Superior temporal gyrus (tissue), 1 donor: Measurements from ENCODE around the gene CFAP77.

Experiments used
- DNase-seq: peaks from one replicate; pipeline ENCODE4 v3.0.0-alpha.2; 2016; ENCODE audit errors: extremely low spot score

CFAP77 gene

GRCh38 chr9:132451276-132451675 lies 41.3 kb downstream of the CFAP77 start:
- no peak for DNase-seq

DNA sequence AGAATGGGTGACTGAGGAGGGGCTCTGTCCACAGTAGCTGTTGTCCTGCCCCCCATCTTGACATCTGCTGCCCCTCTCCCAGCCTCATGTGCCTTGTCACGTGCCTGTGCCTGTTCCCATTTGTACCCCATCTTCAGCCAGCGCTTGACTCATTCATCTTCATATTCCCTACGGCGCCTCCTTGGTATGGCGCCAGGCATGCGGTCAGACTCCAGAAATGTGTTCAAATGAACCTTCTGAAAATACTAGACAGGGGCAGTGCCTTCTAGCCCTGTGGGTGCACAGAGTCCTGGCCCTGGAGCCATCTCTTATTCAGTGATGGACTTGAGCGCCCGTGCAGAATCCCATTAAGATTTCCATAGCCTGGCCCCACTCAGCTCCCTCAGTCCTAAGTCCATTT lies 46.2 kb downstream of the CFAP77 start:
- DNase-seq, result no peak

DNA sequence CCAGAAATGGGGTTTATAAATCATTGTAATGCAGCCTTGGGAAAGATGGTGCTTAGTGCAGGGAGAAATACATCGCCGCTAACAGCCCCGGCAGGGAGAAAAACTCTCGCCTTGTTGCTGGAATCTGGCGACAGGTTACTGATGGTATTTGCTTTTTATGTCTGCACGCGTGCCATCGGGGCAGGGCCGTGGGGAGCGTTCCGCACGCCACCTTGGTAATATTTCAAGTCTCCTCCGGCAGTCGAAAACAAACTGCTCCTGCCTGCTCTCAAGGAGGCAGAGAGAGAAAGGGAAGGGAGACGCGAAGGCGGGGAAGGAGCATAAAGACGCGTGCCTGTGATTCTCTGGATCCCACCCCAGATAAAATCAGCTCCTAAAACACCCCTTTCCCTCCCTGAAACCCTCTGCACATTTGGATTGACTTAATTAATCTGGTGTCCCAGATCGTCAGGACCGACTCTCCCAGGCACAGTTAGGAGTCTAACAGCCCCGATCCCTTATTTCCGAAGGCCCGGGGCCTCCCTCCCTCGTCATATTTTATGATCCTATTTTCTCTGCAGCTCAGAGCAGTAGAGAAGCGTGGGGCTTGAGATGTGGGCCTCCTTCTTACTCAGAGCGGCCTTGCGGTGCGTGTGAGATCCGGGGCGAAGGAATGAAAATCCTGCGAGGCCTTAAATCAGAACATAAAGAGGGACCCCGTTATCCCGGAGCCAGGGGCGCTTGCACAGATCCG lies 47.7 kb downstream of the CFAP77 start:
- DNase-seq, result no peak

DNA sequence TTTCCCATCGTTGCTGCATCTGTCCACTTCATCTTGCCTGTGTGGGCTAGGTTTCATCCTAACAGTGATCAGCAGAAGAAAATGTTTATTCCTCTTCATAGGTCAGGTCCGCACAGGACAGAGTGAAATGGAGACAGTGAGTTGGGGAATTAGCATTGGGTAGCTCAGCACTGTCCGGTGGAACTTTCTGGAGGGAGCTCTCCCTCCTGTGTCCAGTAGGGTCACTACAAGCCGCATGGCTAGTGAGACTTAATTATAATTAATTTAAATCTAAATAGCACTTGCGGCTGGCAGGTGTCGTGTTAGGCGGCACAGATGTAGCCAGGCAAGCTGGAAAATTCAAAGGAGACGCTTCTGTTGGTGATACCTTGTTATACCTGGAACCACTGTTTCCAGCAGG lies 48.4 kb downstream of the CFAP77 start:
- DNase-seq, result no peak

GRCh38 chr9:132459661-132460060 lies 49.6 kb downstream of the CFAP77 start:
- DNase-seq, result no peak

GRCh38 chr9:132460240-132460639 lies 50.2 kb downstream of the CFAP77 start:
- DNase-seq, result no peak

DNA sequence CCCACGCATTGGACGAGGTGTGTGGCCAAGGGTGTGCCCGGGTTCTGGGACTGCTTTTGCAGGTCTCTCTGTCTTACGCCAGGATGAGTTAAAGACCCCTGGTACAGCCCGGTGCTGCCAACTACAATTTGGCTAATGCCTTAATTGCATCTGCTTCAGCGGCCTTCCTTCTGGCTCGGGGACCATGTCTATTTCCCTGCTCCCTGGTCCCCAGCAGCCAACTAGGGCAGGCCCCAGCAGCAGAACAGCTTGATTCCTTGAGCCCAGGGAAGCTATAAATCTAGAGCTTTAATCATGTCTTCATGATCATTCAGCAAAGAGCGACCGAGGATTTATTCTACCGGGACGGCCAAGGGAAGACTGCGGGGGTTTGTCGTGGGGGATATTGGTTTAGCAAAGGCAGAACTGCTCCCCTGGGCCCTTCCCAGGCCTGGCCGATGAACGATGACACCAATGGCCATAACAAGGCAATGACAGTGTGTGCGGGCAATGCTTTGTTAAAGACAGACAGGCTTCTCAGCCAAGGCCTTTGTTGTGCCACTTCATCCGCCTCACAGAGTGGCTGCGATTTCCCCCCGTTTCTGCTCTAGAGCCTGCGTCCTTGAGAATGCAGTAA lies 51.4 kb downstream of the CFAP77 start:
- no peak for DNase-seq

- no peak for DNase-seq
Observed at GRCh38 chr9:132461971-132462370, 52.0 kb downstream of the CFAP77 start.

DNA sequence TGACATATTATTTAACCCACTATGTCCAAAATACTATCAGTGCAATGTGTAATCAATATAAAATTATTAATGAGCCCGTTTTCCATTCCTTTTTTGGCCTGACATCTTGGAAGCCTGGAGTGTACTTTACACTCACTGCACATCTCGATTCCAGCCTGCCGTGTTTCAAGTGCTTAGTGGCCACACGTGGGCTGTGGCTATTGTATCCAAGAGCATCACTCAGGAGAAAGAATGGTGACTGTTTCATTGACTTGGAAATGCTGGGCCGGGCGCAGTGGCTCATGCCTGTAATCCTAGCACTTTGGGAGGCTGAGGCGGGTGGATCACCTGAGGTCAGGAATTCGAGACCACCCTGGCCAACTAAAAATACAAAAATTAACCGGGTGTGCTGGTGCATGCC lies 54.5 kb downstream of the CFAP77 start:
- no peak for DNase-seq

DNA sequence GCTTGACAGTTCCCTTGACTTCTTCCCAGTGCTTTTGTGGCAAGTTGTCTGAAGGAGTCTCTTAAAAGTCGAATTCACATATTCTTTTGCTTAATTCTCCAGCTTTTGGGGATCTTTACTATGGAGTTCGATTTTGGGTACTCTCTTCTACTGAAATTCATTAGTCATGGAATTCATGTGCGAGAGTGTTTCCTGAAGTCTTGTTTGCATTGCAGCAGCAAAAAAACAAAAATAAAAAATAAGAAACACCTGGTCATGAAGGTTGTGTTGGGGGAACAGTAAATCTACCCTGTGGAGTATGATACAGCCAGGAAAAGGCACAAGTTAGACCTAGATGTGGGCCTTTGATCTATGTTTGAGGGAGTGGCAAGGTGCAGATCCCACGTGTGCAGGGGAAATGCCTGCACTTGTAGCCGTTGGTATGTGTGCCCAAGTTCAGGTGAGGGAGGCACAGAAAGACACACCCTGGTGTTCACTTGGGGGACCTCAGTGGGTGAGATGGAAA lies 55.2 kb downstream of the CFAP77 start:
- no peak for DNase-seq

- no peak for DNase-seq
Observed at GRCh38 chr9:132472199-132472598, 62.2 kb downstream of the CFAP77 start.

DNA sequence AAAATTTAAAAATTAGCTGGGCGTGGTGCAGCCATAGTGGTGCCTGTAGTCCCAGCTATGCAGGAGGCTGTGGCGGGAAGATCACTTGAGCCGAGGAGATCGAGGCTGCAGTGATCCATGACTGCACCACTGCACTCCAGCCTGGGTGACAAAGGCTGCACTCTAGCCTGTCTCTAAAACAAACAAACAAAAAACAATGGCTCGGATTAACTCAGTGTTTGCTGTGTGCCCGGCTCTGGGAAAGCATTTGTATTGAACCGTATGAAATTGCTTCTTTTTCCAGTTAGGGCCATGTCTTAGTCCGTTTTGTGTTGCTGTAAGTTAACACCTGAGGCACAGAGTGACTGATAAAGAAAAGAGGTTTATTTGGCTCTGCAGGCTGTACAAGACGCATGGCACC lies 62.6 kb downstream of the CFAP77 start:
- no peak for DNase-seq

DNA sequence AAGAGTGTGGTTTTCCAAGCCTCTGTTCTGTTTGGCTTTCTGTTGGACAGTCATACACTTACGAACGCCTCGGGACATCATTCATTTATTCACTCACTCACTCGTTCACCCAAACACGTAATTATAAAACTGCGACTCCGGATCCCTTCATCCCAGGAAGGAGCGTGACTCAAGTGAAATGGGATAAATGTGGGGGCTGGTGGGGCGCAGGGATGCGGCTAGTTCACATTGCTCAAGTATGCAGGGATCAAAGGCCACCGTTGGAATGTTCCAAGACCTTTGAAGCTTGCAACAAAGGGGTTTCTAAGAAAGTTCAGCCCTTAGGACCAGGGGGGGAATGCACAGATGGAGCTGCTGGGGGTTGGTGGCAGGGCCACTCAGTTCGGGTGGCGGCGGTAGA lies 64.2 kb downstream of the CFAP77 start:
- DNase-seq, result no peak

DNA sequence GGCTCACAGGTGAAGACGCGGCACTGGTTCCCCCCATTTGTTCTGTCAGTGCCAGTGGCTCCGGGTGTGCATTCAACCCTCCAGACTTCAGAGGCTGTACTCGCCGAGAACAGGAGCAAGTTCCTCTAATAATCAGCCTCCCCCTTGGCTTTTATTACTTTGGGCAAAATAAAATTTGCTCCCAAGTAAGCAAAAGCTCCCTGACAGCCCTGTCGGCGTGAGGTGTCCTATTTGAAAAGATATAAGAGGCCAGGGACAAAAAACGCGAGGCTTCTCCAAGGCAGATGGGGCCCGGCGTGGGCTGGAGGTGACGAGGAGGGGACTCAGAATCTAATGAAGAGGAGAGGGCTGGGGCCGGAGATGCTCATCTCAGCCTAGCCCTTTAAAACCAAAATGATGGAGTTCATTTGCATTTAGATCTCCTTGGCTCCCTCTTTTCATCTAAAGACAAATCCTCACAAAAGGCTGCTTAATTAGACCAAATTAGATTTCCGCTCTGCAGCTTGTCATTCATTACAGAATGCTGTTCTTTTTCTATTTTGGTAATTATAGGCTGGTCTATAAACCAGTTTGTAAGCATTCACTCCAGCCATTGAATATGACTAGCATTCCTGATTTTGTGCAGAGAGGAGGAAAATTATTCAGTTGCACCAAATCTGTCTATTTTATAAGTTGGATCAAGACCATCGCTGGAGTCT lies 68.5 kb downstream of the CFAP77 start:
- no peak for DNase-seq

DNA sequence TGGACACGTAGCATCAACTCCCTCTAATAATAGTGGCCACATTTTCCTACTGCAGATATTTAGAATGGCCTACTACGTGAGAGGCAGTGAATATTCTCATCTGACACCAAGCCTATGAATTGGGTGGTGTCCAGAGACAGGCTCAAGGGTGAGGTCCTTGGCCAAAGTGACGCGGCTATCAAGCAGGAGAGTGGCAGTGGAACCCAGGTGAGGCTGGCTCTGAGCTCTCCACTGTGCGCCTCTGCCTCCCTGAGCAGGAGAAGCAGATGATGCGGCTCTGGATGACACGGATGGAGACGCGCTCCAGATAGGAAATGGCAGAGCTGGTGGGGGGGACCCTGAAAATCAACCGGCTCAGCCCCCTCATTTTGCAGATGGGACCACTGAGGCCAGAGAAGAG lies 69.7 kb downstream of the CFAP77 start:
- DNase-seq, result no peak

- DNase-seq, result no peak
Observed at GRCh38 chr9:132481053-132481849, 71.2 kb downstream of the CFAP77 start.

- no peak for DNase-seq
Observed at GRCh38 chr9:132482196-132482813, 72.3 kb downstream of the CFAP77 start.

DNA sequence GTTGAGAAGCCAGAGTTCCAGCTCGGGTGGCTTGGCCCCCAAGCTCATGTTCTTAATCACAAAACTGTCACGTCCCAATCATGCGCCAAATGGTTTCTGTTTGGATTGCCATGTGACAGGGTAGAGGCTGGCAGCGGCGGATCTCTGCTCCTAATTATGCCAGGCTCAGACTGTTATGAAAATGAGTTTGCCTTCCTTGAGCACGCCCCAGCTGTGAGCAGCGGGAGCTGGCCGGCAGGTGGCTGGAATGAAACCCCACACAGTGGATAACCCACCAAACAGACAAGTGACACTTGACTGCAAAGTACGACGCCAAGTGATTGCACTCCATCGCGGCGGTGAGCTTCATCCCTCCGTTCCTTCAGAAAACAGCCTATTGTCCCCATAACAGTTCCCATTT lies 75.4 kb downstream of the CFAP77 start:
- no peak for DNase-seq

GRCh38 chr9:132486706-132487350 lies 76.8 kb downstream of the CFAP77 start:
- DNase-seq, result no peak

GRCh38 chr9:132487351-132487791 lies 77.4 kb downstream of the CFAP77 start:
- DNase-seq, result no peak

GRCh38 chr9:132487980-132488535 lies 78.0 kb downstream of the CFAP77 start:
- DNase-seq, result no peak
